ENCODE measurements around the gene YY2.

YY2 gene

GRCh38 chrX:21907260-21907659 lies 51.5 kb downstream of the YY2 start:
- TF ChIP-seq TAF1 (IDR thresholded peaks at IDR 0.05; ENCODE audit: low read depth, low read length) (no peak), SPI1 (IDR thresholded peaks at IDR 0.05; ENCODE audit: low read depth, low read length) (no peak), PAX5 (IDR thresholded peaks at IDR 0.05; ENCODE audit: insufficient read depth, low read length, severe bottlenecking) (no peak), POU2F2 (IDR thresholded peaks at IDR 0.05; ENCODE audit: low read depth, low read length) (no peak), POLR2A (IDR thresholded peaks at IDR 0.05; ENCODE audit: low read depth, low read length) (no peak), POLR2AphosphoS5 (IDR thresholded peaks at IDR 0.05; ENCODE audit: low read depth, low read length) (no peak)
- DNase-seq (ENCODE audit: insufficient read length, low spot score), result no peak
- FAIRE-seq, result no peak
